ENCODE measurements around the gene EHD1. TPM values are rescaled to one million over a fixed set of nuclear protein-coding genes. Genes with fewer than 3 reads are reported as not detected.

Gene EHD1
- total and polyA plus RNA-seq, 9 donors: 14.3 to 87.8 (median 33.5) TPM

DNA sequence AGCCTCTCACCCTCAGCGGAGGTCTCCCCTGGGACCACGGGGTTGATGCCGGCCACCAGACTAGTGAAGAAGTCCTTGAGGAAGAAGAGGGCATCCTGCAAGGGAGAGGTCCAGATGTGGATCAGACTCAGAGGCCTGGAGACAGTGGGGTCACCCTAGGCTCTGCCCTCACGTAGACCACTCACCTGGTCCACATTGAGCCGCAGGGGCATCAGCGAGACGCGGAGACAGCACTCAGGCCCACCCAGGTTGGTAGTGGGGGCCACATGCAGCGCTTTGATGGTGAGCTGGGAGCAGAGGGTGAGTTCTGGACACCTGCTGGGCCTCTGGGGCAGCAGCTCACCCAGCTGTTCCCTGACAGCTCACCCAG is 19.6 kb upstream of the EHD1 start:
- Histone ChIP-seq H3K4me3 (no peak overlapping the region), H3K27me3 (no peaks in the 10 kb centered on the region), H3K4me1 (ENCODE audit: insufficient read depth) (no peaks in the 10 kb centered on the region), H3K9me3 (no peaks in the 10 kb centered on the region), H3K27ac (no peak overlapping the region), H3K36me3 (no peaks in the 10 kb centered on the region)
- TF ChIP-seq POLR2A (IDR thresholded peaks at IDR 0.05) (no peak), EP300 (IDR thresholded peaks at IDR 0.05) (no peak)
- TF ChIP-seq, protein P1, sequence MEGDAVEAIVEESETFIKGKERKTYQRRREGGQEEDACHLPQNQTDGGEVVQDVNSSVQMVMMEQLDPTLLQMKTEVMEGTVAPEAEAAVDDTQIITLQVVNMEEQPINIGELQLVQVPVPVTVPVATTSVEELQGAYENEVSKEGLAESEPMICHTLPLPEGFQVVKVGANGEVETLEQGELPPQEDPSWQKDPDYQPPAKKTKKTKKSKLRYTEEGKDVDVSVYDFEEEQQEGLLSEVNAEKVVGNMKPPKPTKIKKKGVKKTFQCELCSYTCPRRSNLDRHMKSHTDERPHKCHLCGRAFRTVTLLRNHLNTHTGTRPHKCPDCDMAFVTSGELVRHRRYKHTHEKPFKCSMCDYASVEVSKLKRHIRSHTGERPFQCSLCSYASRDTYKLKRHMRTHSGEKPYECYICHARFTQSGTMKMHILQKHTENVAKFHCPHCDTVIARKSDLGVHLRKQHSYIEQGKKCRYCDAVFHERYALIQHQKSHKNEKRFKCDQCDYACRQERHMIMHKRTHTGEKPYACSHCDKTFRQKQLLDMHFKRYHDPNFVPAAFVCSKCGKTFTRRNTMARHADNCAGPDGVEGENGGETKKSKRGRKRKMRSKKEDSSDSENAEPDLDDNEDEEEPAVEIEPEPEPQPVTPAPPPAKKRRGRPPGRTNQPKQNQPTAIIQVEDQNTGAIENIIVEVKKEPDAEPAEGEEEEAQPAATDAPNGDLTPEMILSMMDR (IDR thresholded peaks at IDR 0.05): no peak
- 88 to 97% (median 94%) methylated on average over 9 of the region's 9 CpGs for WGBS, 3 donors
- no peak for DNase-seq
- intact Hi-C loops (cut with DNase I): no loop called here

DNA sequence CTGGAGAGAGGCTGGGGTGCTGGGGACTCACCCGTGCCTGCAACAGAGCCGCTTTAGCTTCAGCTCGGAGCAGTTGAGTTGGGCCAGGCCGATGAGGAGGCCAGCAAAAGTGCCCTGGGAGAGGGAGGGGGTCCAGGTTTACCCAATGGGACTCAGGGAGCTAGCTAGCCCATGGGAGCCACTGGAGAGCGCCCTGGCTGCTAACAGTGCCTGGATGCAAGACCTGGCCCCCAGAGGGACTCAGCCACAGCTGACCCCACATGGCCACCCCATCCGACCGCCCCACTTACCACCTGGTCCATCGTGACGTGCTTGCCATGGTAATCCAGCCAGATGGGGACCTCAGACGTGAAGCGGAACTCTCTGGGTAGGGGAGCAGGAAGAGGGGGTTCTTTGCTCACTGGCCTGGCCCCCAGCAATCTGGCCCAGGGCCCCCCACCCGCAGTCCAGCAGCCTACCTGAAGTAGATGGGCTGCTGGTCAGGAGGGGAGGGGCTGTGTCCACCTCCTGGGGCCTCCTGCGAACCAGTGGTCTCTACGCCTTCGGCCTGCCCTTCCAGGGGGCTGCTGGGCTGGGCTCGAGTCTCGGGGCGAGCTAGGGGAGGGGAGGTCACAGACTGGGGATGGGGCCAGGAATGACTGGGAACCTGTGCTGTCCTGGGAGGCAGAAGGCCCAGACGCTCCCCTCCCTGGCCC is 19.1 kb upstream of the EHD1 start:
- no peaks in the 10 kb centered on the region for H3K36me3 ChIP-seq
- WGBS, 3 donors: 85 to 95% (median 85%) methylated on average over 17 to 19 of the region's 19 CpGs
- no peak overlapping the region for H3K4me3 ChIP-seq
- no peak for TF ChIP-seq EP300 (IDR thresholded peaks at IDR 0.05)
- TF ChIP-seq, protein P1 (IDR thresholded peaks at IDR 0.05): no peak
- TF ChIP-seq POLR2A (IDR thresholded peaks at IDR 0.05): no peak
- no peak for DNase-seq
- H3K9me3 ChIP-seq: no peaks in the 10 kb centered on the region
- intact Hi-C loops (cut with DNase I): no loop called here
- no peak overlapping the region for H3K27ac ChIP-seq
- no peaks in the 10 kb centered on the region for H3K4me1 ChIP-seq (ENCODE audit: insufficient read depth)
- H3K27me3 ChIP-seq: no peaks in the 10 kb centered on the region

DNA sequence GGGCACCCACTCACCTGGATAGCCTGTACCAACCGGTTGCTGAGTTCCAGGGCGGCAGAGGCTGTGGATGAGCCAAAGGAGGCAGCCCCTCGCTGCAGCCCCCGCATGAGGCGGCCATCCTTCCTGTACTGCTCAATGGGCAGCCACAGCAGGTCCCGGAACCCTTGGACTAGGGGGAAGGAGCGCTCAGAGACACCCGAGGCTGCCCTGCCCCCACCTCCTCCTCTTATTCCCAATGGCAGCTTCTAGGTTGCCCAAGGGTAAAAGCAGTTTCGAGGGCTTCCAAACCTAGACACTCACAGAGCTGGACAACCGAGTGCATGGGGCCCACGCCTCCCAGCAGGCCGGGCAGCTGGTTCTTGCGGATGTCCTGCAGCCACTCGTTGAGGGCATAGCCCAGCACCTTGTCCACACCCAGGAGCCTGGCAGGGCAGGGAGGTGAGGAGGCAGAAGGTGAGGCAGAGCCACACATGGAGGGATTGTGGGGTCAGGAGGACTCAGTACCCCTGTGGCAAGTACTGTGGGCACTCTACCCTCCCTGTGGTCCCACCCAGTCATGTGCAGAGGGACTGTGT is 18.1 kb upstream of the EHD1 start:
- Histone ChIP-seq H3K27me3 (no peaks in the 10 kb centered on the region), H3K4me3 (no peak overlapping the region), H3K36me3 (no peaks in the 10 kb centered on the region), H3K9me3 (no peaks in the 10 kb centered on the region), H3K4me1 (ENCODE audit: insufficient read depth) (no peaks in the 10 kb centered on the region), H3K27ac (no peak overlapping the region)
- no peak for DNase-seq
- TF ChIP-seq EP300 (IDR thresholded peaks at IDR 0.05) (no peak), POLR2A (IDR thresholded peaks at IDR 0.05) (no peak)
- TF ChIP-seq, protein P1 (IDR thresholded peaks at IDR 0.05): no peak
- WGBS, 3 donors: 81 to 86% (median 84%) methylated on average over 14 of the region's 14 CpGs
- intact Hi-C loops (cut with DNase I): no loop called here

DNA sequence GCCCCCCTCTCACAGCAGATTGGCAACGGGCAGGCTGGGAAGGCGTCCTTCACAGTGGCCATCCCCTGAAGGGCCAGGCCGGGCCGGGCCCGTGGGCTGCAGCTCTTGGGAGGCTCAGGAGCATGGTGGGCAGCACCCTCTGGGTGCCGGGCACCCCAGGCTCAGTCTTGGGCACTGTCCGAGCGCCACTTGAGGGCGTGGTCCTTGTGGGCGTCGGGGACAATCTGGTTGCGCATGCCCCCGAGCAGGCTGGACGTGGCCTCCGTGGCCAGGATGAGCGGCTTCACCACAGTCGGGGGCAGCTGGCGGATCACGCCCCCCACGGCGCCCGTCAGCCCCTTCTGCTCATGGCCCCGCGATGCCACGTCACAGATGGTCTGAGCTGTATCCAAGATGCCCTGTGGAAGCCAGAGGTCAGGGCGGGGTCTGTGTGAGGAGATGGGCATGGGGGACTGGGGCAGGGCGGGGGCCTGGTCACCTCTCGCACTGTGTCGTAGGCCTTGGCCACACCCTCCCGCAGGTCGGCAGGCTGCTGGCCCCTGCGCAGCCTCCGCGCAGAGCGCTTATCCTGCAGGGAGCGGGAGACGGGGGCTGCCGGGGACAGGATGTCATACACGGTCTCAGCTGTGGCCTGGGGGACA is 16.5 kb upstream of the EHD1 start:
- Histone ChIP-seq H3K27me3 (no peaks in the 10 kb centered on the region), H3K36me3 (no peaks in the 10 kb centered on the region), H3K9me3 (no peaks in the 10 kb centered on the region), H3K27ac (no peak overlapping the region), H3K4me1 (ENCODE audit: insufficient read depth) (no peaks in the 10 kb centered on the region), H3K4me3 (no peak overlapping the region)
- intact Hi-C loops (cut with DNase I): loop anchor here in 1 of 4 donors (2.0 kb wide), 1 partner anchor 50 kb away; the partner anchor contains the start of gene CDC42BPG
- WGBS, 3 donors: 83 to 86% (median 84%) methylated on average over 26 to 39 of the region's 39 CpGs
- DNase-seq: no peak
- TF ChIP-seq POLR2A (IDR thresholded peaks at IDR 0.05) (no peak), EP300 (IDR thresholded peaks at IDR 0.05) (no peak)
- TF ChIP-seq, protein P1 (IDR thresholded peaks at IDR 0.05): no peak

All from ovary (tissue), 9 donors.